GM18909 (cell line): ENCODE measurements around the gene CENPH.
"Not testable (repeated sequence)": the region's sequence is repeated elsewhere in the genome, so short reads cannot be mapped to it uniquely, and the experiment has no call there.

Experiments
- ATAC-seq: cut with Tn5 transposase; IDR thresholded peaks from one replicate; pipeline ENCODE4 v1.9.1; 2021; ENCODE audit warnings: mild to moderate bottlenecking; ENCODE audit not compliant: unreplicated experiment, poor library complexity

The CENPH gene, protein sequence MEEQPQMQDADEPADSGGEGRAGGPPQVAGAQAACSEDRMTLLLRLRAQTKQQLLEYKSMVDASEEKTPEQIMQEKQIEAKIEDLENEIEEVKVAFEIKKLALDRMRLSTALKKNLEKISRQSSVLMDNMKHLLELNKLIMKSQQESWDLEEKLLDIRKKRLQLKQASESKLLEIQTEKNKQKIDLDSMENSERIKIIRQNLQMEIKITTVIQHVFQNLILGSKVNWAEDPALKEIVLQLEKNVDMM

GRCh38 chr5:69189162-69190086 lies at the start of gene CENPH:
Gene CENPH (plus strand): TSS chr5:69189583. CDS start chr5:69189635, 52 bp downstream.
- ATAC-seq: peak; percentile 94

DNA sequence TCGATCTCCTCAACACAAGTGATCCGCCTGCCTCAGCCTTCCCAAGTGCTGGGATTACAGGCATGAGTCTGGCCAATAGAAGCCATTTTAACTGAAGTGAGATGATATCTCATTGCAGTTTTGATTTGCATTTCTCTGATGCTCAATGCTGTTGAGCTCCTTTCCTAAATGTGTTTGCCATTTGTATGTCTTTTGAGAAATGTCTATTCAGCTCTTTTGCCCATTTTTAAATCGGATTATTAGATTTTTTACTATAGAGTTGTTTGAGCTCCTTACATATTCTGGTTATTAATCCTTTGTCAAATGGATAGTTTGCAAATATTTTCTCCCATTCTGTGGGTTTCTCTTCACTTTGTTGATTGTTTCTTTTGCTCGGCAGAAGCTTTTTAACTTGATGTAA lies 49.1 kb upstream of the CENPH start:
- ATAC-seq: not testable (repeated sequence)

GRCh38 chr5:69140827-69141226 lies 48.6 kb upstream of the CENPH start:
- ATAC-seq: no peak

- ATAC-seq: not testable (repeated sequence)
Observed at GRCh38 chr5:69148576-69148975, 40.8 kb upstream of the CENPH start.

- ATAC-seq: no peak
Observed at GRCh38 chr5:69148981-69149675, 40.3 kb upstream of the CENPH start.

- ATAC-seq: no peak
Observed at GRCh38 chr5:69149676-69150010, 39.7 kb upstream of the CENPH start.

DNA sequence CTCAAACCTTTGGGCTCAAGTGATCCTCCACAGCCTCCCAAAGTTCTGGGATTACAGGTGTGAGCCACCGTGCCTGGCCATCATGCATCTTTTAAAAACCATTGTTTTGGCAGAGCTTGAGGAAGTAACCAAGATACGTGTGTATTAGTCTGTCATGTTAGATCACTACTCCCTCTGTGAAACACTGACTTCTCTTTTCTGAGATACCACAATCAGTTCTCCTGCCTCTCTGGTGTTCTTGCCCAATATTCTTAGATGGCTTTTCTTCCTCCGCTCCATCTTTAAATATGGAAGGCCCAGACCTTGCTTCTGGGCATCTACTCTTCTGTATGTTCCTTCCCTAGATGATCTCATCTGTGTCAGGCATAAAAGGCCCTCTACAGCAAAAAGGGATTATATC lies 36.7 kb upstream of the CENPH start:
- ATAC-seq: no peak

- no peak for ATAC-seq
Observed at GRCh38 chr5:69156456-69156855, 32.9 kb upstream of the CENPH start.

GRCh38 chr5:69158039-69158438 lies 31.3 kb upstream of the CENPH start:
- no peak for ATAC-seq

- no peak for ATAC-seq
Observed at GRCh38 chr5:69160651-69161050, 28.7 kb upstream of the CENPH start.

DNA sequence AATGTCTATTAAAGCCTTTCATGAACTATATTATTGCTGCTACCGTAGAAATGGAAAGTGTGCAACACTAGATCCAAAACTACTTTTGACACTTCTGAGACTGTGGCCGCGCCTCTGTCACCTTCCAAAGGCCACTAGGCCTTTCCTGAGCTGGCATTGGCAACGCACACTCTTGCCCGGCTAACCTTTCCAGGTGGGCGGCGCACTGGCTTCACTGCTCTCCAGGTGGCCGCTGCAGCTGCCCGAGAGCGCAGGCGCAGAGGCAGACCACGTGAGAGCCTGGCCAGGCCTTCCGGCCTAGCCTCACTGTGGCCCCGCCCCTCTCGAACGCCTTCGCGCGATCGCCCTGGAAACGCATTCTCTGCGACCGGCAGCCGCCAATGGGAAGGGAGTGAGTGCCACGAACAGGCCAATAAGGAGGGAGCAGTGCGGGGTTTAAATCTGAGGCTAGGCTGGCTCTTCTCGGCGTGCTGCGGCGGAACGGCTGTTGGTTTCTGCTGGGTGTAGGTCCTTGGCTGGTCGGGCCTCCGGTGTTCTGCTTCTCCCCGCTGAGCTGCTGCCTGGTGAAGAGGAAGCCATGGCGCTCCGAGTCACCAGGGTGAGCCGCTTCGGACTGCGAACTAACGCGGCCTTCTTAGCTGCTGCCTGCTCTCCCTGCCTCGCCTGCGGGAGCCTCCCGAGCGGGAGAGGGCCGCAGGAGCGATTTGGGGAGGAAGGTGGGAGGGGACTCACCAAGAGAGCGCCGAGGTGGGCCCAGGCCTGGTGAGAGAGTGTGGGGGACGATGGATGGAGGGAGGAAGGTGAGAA lies 22.5 kb upstream of the CENPH start, which contains the start of gene CCNB1:
Gene CCNB1, plus strand, starts transcription at position 465 of the 807 bp plus-strand sequence. Its CDS starts 113 bp downstream, at position 578.
- peak; percentile 99 for ATAC-seq

- ATAC-seq: no peak
Observed at GRCh38 chr5:69167493-69167855, 21.9 kb upstream of the CENPH start.

DNA sequence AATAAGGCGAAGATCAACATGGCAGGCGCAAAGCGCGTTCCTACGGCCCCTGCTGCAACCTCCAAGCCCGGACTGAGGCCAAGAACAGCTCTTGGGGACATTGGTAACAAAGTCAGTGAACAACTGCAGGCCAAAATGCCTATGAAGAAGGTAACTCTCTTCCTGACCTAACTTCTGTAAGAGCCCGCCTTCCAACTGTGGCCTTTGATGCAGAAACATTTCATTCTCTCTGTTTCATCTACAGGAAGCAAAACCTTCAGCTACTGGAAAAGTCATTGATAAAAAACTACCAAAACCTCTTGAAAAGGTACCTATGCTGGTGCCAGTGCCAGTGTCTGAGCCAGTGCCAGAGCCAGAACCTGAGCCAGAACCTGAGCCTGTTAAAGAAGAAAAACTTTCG lies 21.5 kb upstream of the CENPH start:
- ATAC-seq: no peak

GRCh38 chr5:69170495-69170894 lies 18.9 kb upstream of the CENPH start:
- no peak for ATAC-seq

DNA sequence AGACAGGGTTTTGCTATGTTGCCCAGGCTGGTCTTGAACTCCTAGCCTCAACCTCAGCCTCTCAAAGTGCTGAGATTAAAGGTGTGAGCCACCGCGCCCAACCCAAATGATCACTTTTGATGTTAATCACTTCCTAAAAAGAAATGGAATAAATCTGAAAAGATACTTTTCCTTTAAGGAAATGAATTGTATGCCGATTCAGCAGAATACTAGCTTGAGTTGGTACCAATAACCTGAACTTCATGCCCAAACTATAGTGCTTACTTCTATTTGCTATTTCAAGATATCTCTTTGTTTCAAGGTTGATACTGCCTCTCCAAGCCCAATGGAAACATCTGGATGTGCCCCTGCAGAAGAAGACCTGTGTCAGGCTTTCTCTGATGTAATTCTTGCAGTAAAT lies 18.4 kb upstream of the CENPH start:
- no peak for ATAC-seq

DNA sequence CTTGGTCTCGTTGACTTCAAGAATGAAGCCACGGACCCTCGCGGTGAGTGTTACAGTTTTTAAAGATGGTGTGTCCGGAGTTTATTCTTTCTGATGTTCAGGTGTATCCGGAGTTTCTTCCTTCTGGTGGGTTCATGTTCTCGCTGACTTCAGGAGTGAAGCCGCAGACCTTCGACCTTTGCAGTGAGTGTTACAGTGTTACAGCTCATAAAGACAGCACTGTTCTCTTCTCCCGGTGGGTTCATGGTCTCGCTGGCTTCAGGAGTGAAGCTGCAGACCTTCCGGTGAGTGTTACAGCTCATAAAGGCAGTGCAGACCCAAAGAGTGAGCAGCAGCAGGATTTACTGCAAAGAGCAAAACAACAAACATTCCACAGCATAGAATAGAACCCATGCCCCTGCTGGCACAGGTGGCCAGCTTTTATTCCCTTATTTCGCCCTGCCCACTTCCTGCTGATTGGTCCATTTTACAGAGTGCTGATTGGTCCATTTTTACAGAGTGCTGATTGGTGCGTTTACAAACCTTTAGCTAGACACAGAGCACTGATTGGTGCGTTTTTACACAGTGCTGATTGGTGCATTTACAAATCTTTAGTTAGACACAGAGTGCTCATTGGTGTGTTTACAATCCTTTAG lies 7.6 kb upstream of the CENPH start:
- not testable (repeated sequence) for ATAC-seq

- no peak for ATAC-seq
Observed at GRCh38 chr5:69184621-69185020, 4.8 kb upstream of the CENPH start.

DNA sequence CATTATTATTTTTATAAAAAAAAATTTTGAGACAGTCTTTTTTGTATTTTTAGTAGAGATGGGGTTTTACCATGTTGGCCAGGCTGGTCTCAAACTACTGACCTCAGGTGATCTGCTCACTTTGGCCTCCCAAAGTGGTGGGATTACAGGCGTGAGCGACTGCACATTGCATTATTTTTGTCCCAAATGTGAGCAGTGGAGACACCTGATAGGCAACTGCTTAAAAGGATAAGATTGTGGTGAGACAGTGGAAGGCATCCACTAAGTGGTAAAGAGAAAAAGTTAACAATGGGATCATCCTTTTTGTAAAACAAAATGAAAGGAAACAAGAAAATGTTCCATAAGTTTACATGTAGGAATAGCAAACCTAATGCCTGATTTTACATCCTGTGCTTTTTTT lies 2.0 kb upstream of the CENPH start:
- no peak for ATAC-seq

- no peak for ATAC-seq
Observed at GRCh38 chr5:69188811-69189161, 597 bp upstream of the CENPH start.

DNA sequence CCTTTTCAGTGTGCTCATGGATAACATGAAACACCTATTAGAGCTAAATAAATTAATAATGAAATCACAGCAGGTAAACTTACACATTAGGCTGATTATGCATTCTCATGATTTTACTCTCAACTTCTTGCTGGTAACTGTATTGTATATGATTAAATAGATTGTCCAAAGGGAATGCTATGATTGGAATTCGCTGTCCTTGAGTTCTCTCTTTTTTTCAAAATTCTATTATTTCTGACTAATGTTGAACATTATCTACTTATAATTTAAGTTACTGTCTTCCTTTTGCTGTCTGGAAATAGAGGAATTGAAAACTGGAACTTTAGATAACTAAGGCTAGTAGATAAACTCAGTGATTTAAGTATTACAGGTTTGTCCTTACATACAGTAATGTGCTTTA lies 13.1 kb downstream of the CENPH start:
- no peak for ATAC-seq
